ENCODE data around the gene NUCB1.

DNA sequence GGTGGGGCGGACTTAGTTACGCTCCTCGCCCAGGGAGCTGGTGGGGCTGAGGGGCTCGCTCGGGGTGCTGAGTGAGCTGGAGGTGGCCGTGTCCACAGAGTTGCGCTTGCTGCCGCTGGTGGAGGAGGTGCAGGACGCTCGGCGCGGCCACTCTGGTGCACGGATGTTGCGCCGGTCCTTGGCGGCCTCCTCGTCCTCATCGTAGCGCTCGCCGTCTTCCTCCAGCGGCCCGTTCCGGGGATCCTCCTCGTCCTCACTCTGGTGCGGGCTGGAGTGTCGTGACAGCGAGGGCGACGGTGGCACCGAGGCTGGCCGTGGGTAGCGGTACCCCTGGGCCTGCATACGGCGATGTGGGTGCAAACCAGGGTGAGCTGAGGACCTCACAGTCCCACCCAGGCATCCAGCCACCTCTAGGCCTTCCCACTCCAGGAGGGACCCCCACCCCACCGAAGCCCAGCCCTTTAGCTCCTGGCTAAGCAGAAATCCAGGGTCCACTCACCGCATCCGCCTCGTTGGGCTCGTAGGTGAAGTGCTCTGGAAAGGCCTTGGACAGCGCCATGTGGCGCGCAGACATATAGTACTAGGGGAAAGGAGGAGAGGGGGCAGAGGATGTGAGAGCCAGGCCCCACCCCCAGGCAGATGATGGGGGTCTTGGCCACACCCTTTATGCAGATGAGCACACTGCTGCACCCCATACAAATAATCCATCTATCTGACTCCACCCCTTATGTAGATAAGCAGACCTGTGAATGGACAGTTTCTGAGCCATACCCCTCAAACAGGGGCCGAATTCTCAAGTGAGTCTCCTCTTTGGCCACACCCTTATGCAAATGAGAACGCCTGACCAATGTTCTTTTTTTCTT is 69.4 kb downstream of the NUCB1 start:
- no peak for TF ChIP-seq POLR2A (IDR thresholded peaks at IDR 0.05)
- TF ChIP-seq, protein P1, sequence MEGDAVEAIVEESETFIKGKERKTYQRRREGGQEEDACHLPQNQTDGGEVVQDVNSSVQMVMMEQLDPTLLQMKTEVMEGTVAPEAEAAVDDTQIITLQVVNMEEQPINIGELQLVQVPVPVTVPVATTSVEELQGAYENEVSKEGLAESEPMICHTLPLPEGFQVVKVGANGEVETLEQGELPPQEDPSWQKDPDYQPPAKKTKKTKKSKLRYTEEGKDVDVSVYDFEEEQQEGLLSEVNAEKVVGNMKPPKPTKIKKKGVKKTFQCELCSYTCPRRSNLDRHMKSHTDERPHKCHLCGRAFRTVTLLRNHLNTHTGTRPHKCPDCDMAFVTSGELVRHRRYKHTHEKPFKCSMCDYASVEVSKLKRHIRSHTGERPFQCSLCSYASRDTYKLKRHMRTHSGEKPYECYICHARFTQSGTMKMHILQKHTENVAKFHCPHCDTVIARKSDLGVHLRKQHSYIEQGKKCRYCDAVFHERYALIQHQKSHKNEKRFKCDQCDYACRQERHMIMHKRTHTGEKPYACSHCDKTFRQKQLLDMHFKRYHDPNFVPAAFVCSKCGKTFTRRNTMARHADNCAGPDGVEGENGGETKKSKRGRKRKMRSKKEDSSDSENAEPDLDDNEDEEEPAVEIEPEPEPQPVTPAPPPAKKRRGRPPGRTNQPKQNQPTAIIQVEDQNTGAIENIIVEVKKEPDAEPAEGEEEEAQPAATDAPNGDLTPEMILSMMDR (IDR thresholded peaks at IDR 0.05): no peak

Data from uterus (tissue), 2 donors.